HG03045 (cell line): ENCODE results near the gene ZDHHC7.
A peak's percentile ranks its signal among the peaks of the same experiment; 100 is the strongest.
"Not testable (repeated sequence)": the region's sequence is repeated elsewhere in the genome, so short reads cannot be mapped to it uniquely, and the experiment has no call there.

Experiments used
- ATAC-seq: cut with Tn5 transposase; IDR thresholded peaks from one replicate; pipeline ENCODE4 v1.9.1; 2021; ENCODE audit warnings: mild to moderate bottlenecking, moderate library complexity; ENCODE audit not compliant: unreplicated experiment

Gene ZDHHC7

GRCh38 chr16:85010931-85011845 lies at the start of gene ZDHHC7:
TSS of gene ZDHHC7 (minus strand) at chr16:85011535. CDS start at chr16:84990618, 20,917 bp downstream.
- ATAC-seq = peak; percentile 89

GRCh38 chr16:85058909-85059308 lies 47.6 kb upstream of the ZDHHC7 start:
- no peak for ATAC-seq

- ATAC-seq = no peak
These were observed 46.6 kb upstream of the ZDHHC7 start for GRCh38 chr16:85057948-85058347.

GRCh38 chr16:85057212-85057889 lies 46.0 kb upstream of the ZDHHC7 start:
- ATAC-seq = no peak

GRCh38 chr16:85056211-85056748 lies 44.9 kb upstream of the ZDHHC7 start:
- no peak for ATAC-seq

GRCh38 chr16:85055493-85056210 lies 44.3 kb upstream of the ZDHHC7 start:
- ATAC-seq = peak; percentile 76

- no peak for ATAC-seq
These were observed 43.7 kb upstream of the ZDHHC7 start for GRCh38 chr16:85054948-85055492.

- not testable (repeated sequence) for ATAC-seq
These were observed 43.0 kb upstream of the ZDHHC7 start for GRCh38 chr16:85054321-85054720.

- no peak for ATAC-seq
These were observed 41.2 kb upstream of the ZDHHC7 start for GRCh38 chr16:85052536-85052935.

- ATAC-seq = no peak
These were observed 40.3 kb upstream of the ZDHHC7 start for GRCh38 chr16:85051683-85052082.

- no peak for ATAC-seq
These were observed 39.8 kb upstream of the ZDHHC7 start for GRCh38 chr16:85051067-85051581.

- ATAC-seq = no peak
These were observed 38.5 kb upstream of the ZDHHC7 start for GRCh38 chr16:85049706-85050305.

- ATAC-seq = no peak
These were observed 37.7 kb upstream of the ZDHHC7 start for GRCh38 chr16:85048921-85049562.

GRCh38 chr16:85047867-85048455 lies 36.6 kb upstream of the ZDHHC7 start:
- ATAC-seq = no peak

GRCh38 chr16:85046931-85047866 lies 35.9 kb upstream of the ZDHHC7 start:
- ATAC-seq = no peak

- ATAC-seq = no peak
These were observed 35.2 kb upstream of the ZDHHC7 start for GRCh38 chr16:85046472-85046916.

- no peak for ATAC-seq
These were observed 34.5 kb upstream of the ZDHHC7 start for GRCh38 chr16:85045641-85046471.
